Esophagus muscularis mucosa (tissue), 4 donors: ENCODE data around the gene TMEM250. TPM values are rescaled to one million over a fixed set of nuclear protein-coding genes. Genes with fewer than 3 reads are reported as not detected.

Experiments used
- DNase-seq: peaks from one replicate; pipeline ENCODE4 v3.0.0-alpha.2; 2017; ENCODE audit errors: extremely low spot score
- H3K27ac ChIP-seq, 4 donors: fragments of 200-600 bp; sonication (generic); replicated peaks in 1 of 4; 1 replicate in 3 of 4; 2 replicates in 1 of 4; pipeline ENCODE4 v1.5.1; 2016 to 2019; ENCODE audit warnings: mild to moderate bottlenecking in 1 of 4
- H3K27me3 ChIP-seq, 4 donors: fragments of 200-600 bp; sonication (generic); one replicate each; pipeline versions ENCODE4 v1.5.1 to v1.6.0; 2016 to 2019
- H3K36me3 ChIP-seq, 4 donors: fragments of 200-600 bp; sonication (generic); one replicate each; pipeline ENCODE4 v1.5.1; 2016 to 2019
- H3K4me1 ChIP-seq, 4 donors: fragments of 200-600 bp; sonication (generic); one replicate each; pipeline ENCODE4 v1.5.1; 2016 to 2019
- H3K4me3 ChIP-seq, 4 donors: fragments of 200-600 bp; sonication (generic); 1 replicate in 2 of 4; 2 replicates in 2 of 4; pipeline ENCODE4 v1.5.1; 2016 to 2019; ENCODE audit warnings: mild to moderate bottlenecking in 4 of 4, moderate library complexity in 1 of 4
- H3K9me3 ChIP-seq, 4 donors: fragments of 200-600 bp; sonication (generic); 1 replicate in 3 of 4; 2 replicates in 1 of 4; pipeline ENCODE4 v1.5.1; 2016 to 2019
- EP300 ChIP-seq: sonication (generic); formaldehyde crosslinking; IDR thresholded peaks from one replicate; pipeline ENCODE4 v1.6.1; 2017; ENCODE audit warnings: antibody characterized with exemption
- POLR2A ChIP-seq: fragments of 450-650 bp; IDR thresholded peaks from one replicate; pipeline ENCODE4 v1.6.1; 2017; ENCODE audit warnings: antibody characterized with exemption, moderate library complexity, mild to moderate bottlenecking, low read depth
- POLR2AphosphoS5 ChIP-seq, 2 donors: sonication (generic); formaldehyde crosslinking; IDR thresholded peaks; one replicate each; pipeline ENCODE4 v1.6.1; 2017; ENCODE audit warnings: antibody characterized with exemption in 2 of 2
- whole genome bisulfite sequencing: methylation state at CpG from one replicate; pipeline ENCODE4 v1.1.5; 2018; 5-methylcytosine and 5-hydroxymethylcytosine counted together
- intact Hi-C: fragments of 100-400 bp; cut with DNase I; formaldehyde crosslinking; loops from one replicate; pipeline ENCODE4 v1.15.1; 2023
- total RNA-seq, 4 donors: library from RNA; depleted of rRNA; stranded (reverse); fragments of >200 nt; gene quantifications; one replicate each; pipeline versions ENCODE4 v1.1.0 to v1.2.1, GENCODE V29; 2016
- TF ChIP-seq, protein P1 (sequence below), 3 experiments: fragments of 200-600 bp in 2 of 3; fragments of 450-650 bp in 1 of 3; sonication (generic) in 2 of 3; IDR thresholded peaks; one replicate each; pipeline ENCODE4 v1.5.1; 2017 to 2019; ENCODE audit warnings: antibody characterized with exemption in 3 of 3, mild to moderate bottlenecking in 2 of 3, moderate library complexity in 1 of 3

The TMEM250 gene
- total RNA-seq, 4 donors from 2014 or later: 33.6 to 77.6 (median 59.4) TPM

DNA sequence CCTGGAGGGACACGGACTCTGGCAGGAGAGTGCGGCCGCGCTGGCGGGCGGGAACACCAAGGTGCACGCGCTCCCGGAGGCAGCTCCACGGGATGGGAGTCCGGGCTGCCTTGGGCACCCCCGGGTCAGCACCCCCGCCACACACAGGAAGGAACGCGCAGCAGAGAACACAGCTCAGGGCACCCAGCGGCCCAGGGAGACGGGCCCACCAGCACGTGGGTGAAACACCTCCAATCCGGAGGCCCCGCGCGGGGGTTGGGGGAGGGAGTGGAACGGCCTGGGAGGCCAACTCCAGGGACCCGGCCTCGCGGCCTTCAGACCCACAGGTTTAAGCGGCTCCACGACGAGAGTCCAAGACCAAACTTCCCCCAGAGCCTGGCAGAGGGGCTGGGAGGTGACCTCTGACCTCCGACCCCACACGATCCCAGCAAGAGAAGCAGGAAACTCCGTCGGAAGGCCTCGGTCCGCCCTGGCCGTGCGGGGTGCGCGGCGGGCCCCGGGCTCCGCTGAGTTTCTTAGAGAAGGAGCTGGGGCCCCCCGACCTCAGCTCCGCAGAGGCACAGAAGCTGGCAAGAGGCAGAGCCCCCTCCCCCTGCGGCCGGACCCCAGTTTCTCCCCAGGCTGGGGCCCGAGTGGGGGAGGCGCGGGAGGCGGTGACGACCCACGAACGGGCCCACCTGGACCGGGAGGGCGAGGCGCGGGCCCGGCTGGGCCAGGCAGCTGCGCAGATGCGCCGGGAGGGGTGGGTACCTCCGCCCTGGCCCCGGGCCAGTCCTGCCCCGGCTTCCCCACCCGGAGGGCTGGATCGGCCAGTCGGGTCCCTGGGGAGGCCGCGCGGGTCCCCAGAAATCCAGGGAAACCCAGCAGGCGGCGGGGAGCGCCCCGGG lies 24.4 kb downstream of the TMEM250 start:
- peak; percentile 56 for TF ChIP-seq POLR2A
- no peak for TF ChIP-seq EP300
- peak; percentile 80 for TF ChIP-seq POLR2AphosphoS5 (IDR thresholded peaks at IDR 0.05)
- TF ChIP-seq, protein P1, sequence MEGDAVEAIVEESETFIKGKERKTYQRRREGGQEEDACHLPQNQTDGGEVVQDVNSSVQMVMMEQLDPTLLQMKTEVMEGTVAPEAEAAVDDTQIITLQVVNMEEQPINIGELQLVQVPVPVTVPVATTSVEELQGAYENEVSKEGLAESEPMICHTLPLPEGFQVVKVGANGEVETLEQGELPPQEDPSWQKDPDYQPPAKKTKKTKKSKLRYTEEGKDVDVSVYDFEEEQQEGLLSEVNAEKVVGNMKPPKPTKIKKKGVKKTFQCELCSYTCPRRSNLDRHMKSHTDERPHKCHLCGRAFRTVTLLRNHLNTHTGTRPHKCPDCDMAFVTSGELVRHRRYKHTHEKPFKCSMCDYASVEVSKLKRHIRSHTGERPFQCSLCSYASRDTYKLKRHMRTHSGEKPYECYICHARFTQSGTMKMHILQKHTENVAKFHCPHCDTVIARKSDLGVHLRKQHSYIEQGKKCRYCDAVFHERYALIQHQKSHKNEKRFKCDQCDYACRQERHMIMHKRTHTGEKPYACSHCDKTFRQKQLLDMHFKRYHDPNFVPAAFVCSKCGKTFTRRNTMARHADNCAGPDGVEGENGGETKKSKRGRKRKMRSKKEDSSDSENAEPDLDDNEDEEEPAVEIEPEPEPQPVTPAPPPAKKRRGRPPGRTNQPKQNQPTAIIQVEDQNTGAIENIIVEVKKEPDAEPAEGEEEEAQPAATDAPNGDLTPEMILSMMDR (IDR thresholded peaks at IDR 0.05): peak in 2 of 3 experiments; percentile 25 to 29
- peak; percentile 94 for DNase-seq
- intact Hi-C loops: no loop called here
- H3K36me3 ChIP-seq: peaks cover 0 to 9% (median 3%) of the 10 kb centered on the region in 4 donors
- WGBS: 2% methylated on average over 25 of the region's 74 CpGs
- H3K4me1 ChIP-seq: peaks cover 63 to 77% (median 71%) of the 10 kb centered on the region in 4 donors
- H3K9me3 ChIP-seq: no peaks in the 10 kb centered on the region
- H3K27me3 ChIP-seq: no peaks in the 10 kb centered on the region
- peak overlapping the region; percentile 75 to 92 (median 82) for H3K4me3 ChIP-seq
- H3K27ac ChIP-seq: peak overlapping the region; percentile 85 to 99 (median 94)

- peak overlapping the region; percentile 85 to 99 (median 94) for H3K27ac ChIP-seq
- TF ChIP-seq POLR2AphosphoS5 (IDR thresholded peaks at IDR 0.05): no peak
- TF ChIP-seq, protein P1 (IDR thresholded peaks at IDR 0.05): no peak
- TF ChIP-seq EP300: no peak
- TF ChIP-seq POLR2A: no peak
- whole genome bisulfite sequencing: 37% methylated on average over 11 of the region's 16 CpGs
- no peak for DNase-seq
- no peaks in the 10 kb centered on the region for H3K27me3 ChIP-seq
- H3K4me3 ChIP-seq: peak overlapping the region; percentile 75 to 92 (median 82)
- H3K36me3 ChIP-seq: peaks cover 0 to 9% (median 3%) of the 10 kb centered on the region in 4 donors
- no peaks in the 10 kb centered on the region for H3K9me3 ChIP-seq
- intact Hi-C loops: no loop called here
- peaks cover 63 to 77% (median 71%) of the 10 kb centered on the region in 4 donors for H3K4me1 ChIP-seq
Measured at GRCh38 chr9:136093346-136093986, 25.2 kb downstream of the TMEM250 start.

- DNase-seq: no peak
- Histone ChIP-seq H3K27ac (peak overlapping the region; percentile 85 to 99 (median 94)), H3K27me3 (no peaks in the 10 kb centered on the region), H3K36me3 (peaks cover 0 to 9% (median 3%) of the 10 kb centered on the region in 4 donors), H3K9me3 (no peaks in the 10 kb centered on the region), H3K4me1 (peaks cover 70 to 79% (median 77%) of the 10 kb centered on the region in 4 donors), H3K4me3 (peak overlapping the region; percentile 75 to 92 (median 82))
- intact Hi-C loops: no loop called here
- no peak for TF ChIP-seq EP300
- TF ChIP-seq POLR2AphosphoS5 (IDR thresholded peaks at IDR 0.05): no peak
- TF ChIP-seq, protein P1 (IDR thresholded peaks at IDR 0.05): no peak
- TF ChIP-seq POLR2A: no peak
- 31% methylated on average over 6 of the region's 9 CpGs for WGBS
Measured at GRCh38 chr9:136092741-136093140, 25.9 kb downstream of the TMEM250 start.

- Histone ChIP-seq H3K36me3 (peaks cover 0 to 9% (median 3%) of the 10 kb centered on the region in 4 donors), H3K4me1 (peaks cover 74 to 84% (median 82%) of the 10 kb centered on the region in 4 donors), H3K27ac (peak overlapping the region; percentile 85 to 99 (median 94)), H3K4me3 (peak overlapping the region; percentile 75 to 92 (median 82)), H3K9me3 (no peaks in the 10 kb centered on the region), H3K27me3 (no peaks in the 10 kb centered on the region)
- intact Hi-C loops: no loop called here
- TF ChIP-seq POLR2AphosphoS5 (IDR thresholded peaks at IDR 0.05): no peak
- no peak for TF ChIP-seq POLR2A
- TF ChIP-seq EP300: no peak
- TF ChIP-seq, protein P1 (IDR thresholded peaks at IDR 0.05): no peak
- no peak for DNase-seq
- 80% methylated on average over 4 of the region's 10 CpGs for whole genome bisulfite sequencing
Measured at GRCh38 chr9:136092353-136092650, 26.4 kb downstream of the TMEM250 start.
